A549 (cell line): ENCODE results near the gene CALN1.

Experiments used
- EP300 ChIP-seq, 2 experiments: fragments of >200 bp; sonication (Bioruptor Twin); formaldehyde crosslinking; IDR thresholded peaks; 2 replicates in 1 of 2; 3 replicates in 1 of 2; pipeline ENCODE4 v1.6.1; 2016 to 2017
- NPAS2 ChIP-seq: fragments of 250-450 bp; sonication (Bioruptor Pico); IDR thresholded peaks from 2 replicates; pipeline ENCODE4 v1.8.0; 2022; ENCODE audit warnings: mild to moderate bottlenecking, moderate library complexity, borderline replicate concordance
- RFX5 ChIP-seq: fragments of 450-650 bp; IDR thresholded peaks from 2 replicates; pipeline ENCODE4 v1.7.1; 2014; ENCODE audit warnings: antibody characterized with exemption, mild to moderate bottlenecking, moderate library complexity

DNA sequence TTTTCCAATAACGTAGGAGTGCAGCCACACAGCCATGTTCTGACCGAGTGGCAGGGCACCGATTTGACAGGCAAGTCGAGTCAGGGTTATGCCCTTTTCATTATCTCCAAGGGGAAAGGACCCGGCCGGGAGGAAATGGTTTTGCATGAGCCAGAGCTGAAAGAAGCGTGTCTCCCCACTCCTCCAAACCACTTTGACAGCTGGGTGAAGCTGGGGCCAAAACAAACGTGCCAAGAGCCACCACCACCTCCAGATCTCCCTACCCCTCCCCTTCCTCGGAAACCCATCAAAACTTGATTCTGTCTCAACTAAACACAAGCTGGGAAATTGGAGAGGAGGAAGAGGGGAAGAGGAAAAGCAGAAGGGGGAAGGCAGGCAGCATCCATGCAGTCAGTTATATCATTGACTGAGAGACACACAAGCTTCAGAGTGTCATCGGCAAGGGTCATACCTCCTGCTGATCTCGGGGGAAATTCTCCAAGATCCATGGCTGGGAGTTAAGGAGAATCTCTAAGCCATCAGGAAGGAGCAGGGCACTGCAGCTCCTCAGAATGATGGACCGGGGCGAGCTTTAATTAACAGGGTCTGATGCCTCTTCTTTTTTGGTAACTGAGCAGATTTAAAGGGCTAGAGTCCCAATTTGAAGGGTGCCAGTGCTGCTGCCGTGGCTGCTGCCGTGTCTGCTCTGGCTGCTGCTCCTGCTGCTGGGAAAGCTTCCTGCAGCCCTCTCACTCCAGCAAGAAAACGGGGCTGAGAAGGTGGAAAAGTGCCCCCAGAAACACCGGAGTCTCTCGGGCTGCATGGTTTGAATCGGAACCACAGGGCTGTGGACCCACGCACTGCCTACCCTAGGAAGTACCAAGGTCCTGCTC lies 34.7 kb upstream of the CALN1 start:
- TF ChIP-seq RFX5 (no peak), EP300 (IDR thresholded peaks at IDR 0.05) (no peak), NPAS2 (CRISPR knock-in tag) (no peak)
